Uterus (tissue), 2 donors: ENCODE results near the gene CTDSPL.

Experiments used
- CTCF ChIP-seq, 4 experiments: fragments of 200-600 bp in 2 of 4; fragments of 450-650 bp in 2 of 4; sonication (generic) in 2 of 4; IDR thresholded peaks; one replicate each; pipeline ENCODE4 v1.5.1; 2016 to 2019; ENCODE audit warnings: antibody characterized with exemption in 4 of 4, mild to moderate bottlenecking in 2 of 4, moderate library complexity in 1 of 4
- POLR2A ChIP-seq, 2 donors: fragments of 450-650 bp; IDR thresholded peaks; one replicate each; pipeline ENCODE4 v1.6.1; 2016; ENCODE audit warnings: antibody characterized with exemption in 2 of 2, mild to moderate bottlenecking in 1 of 2, moderate library complexity in 1 of 2

- TF ChIP-seq CTCF (IDR thresholded peaks at IDR 0.05), result no peak
- TF ChIP-seq POLR2A (IDR thresholded peaks at IDR 0.05), result no peak
These were observed 136.2 kb downstream of the CTDSPL start for GRCh38 chr3:37997791-37998370.
